Activated T-helper 17 cell treated with anti-CD3 and anti-CD28 coated beads, Interleukin-2, amount 50 U/mL, for 72 hours (primary cell): ENCODE results near the gene DRC3. TPM values are rescaled to one million over a fixed set of nuclear protein-coding genes. Genes with fewer than 3 reads are reported as not detected.
A peak's percentile ranks its signal among the peaks of the same experiment; 100 is the strongest.

Experiments
- ATAC-seq: fragments of 150-1000 bp; cut with Tn5 transposase; replicated peaks from 2 replicates; pipeline ENCODE4 v1.10.0; 2021; ENCODE audit warnings: mild to moderate bottlenecking, moderate library complexity
- H3K27ac Mint-ChIP-seq: one replicate; pipeline ENCODE4 v1.8.0; 2022; ENCODE audit warnings: mixed read lengths
- H3K27me3 Mint-ChIP-seq: one replicate; pipeline ENCODE4 v1.8.0; 2022; ENCODE audit warnings: mixed read lengths
- H3K36me3 Mint-ChIP-seq: one replicate; pipeline ENCODE4 v1.8.0; 2022; ENCODE audit warnings: low read depth, mild to moderate bottlenecking, mixed read lengths
- H3K4me1 Mint-ChIP-seq: one replicate; pipeline ENCODE4 v1.8.0; 2022; ENCODE audit warnings: mixed read lengths
- H3K4me3 Mint-ChIP-seq: one replicate; pipeline ENCODE4 v1.8.0; 2022; ENCODE audit warnings: mild to moderate bottlenecking, mixed read lengths
- H3K9me3 Mint-ChIP-seq: one replicate; pipeline ENCODE4 v1.8.0; 2022; ENCODE audit warnings: mixed read lengths
- total RNA-seq, 2 donors: library from RNA; stranded (reverse); gene quantifications; one replicate each; pipeline ENCODE4 v1.2.3, GENCODE V29; 2022

Gene DRC3
- total RNA-seq, 2 donors from 2014 or later = 0.58 TPM; not detected in 1

- ATAC-seq = peak; percentile 99
- peaks cover 6% of the 10 kb centered on the region for H3K4me1 Mint-ChIP-seq
- no peaks in the 10 kb centered on the region for H3K9me3 Mint-ChIP-seq
- no peaks in the 10 kb centered on the region for H3K27me3 Mint-ChIP-seq
- H3K36me3 Mint-ChIP-seq = peaks cover 56% of the 10 kb centered on the region
- peak overlapping the region; percentile 16 for H3K27ac Mint-ChIP-seq
- H3K4me3 Mint-ChIP-seq = peak overlapping the region; percentile 24
These were observed 52.7 kb downstream of the DRC3 start for GRCh38 chr17:18025241-18025944.

- Mint-ChIP-seq H3K36me3 (peaks cover 49% of the 10 kb centered on the region), H3K9me3 (no peaks in the 10 kb centered on the region), H3K4me3 (peak overlapping the region; percentile 24), H3K27me3 (no peaks in the 10 kb centered on the region), H3K27ac (peak overlapping the region; percentile 16), H3K4me1 (peaks cover 6% of the 10 kb centered on the region)
- ATAC-seq = peak; percentile 34
These were observed 53.5 kb downstream of the DRC3 start for GRCh38 chr17:18025945-18026776.

- Mint-ChIP-seq H3K4me3 (no peak overlapping the region), H3K27ac (no peak overlapping the region), H3K4me1 (peaks cover 11% of the 10 kb centered on the region), H3K27me3 (no peaks in the 10 kb centered on the region), H3K36me3 (peaks cover 45% of the 10 kb centered on the region), H3K9me3 (no peaks in the 10 kb centered on the region)
- ATAC-seq = no peak
These were observed 54.6 kb downstream of the DRC3 start for GRCh38 chr17:18027280-18027679.

- peaks cover 43% of the 10 kb centered on the region for H3K36me3 Mint-ChIP-seq
- no peak overlapping the region for H3K4me3 Mint-ChIP-seq
- ATAC-seq = no peak
- no peaks in the 10 kb centered on the region for H3K27me3 Mint-ChIP-seq
- no peak overlapping the region for H3K27ac Mint-ChIP-seq
- H3K4me1 Mint-ChIP-seq = peaks cover 19% of the 10 kb centered on the region
- no peaks in the 10 kb centered on the region for H3K9me3 Mint-ChIP-seq
These were observed 55.7 kb downstream of the DRC3 start for GRCh38 chr17:18028114-18028951.

GRCh38 chr17:18028952-18029540, 56.4 kb downstream of the DRC3 start:
- H3K4me1 Mint-ChIP-seq = peaks cover 23% of the 10 kb centered on the region
- peaks cover 36% of the 10 kb centered on the region for H3K36me3 Mint-ChIP-seq
- no peaks in the 10 kb centered on the region for H3K27me3 Mint-ChIP-seq
- H3K9me3 Mint-ChIP-seq = no peaks in the 10 kb centered on the region
- H3K4me3 Mint-ChIP-seq = no peak overlapping the region
- no peak for ATAC-seq
- no peak overlapping the region for H3K27ac Mint-ChIP-seq

GRCh38 chr17:18031955-18032354, 59.3 kb downstream of the DRC3 start:
- H3K36me3 Mint-ChIP-seq = peaks cover 10% of the 10 kb centered on the region
- no peaks in the 10 kb centered on the region for H3K9me3 Mint-ChIP-seq
- H3K4me3 Mint-ChIP-seq = no peak overlapping the region
- no peak for ATAC-seq
- peaks cover 17% of the 10 kb centered on the region for H3K4me1 Mint-ChIP-seq
- H3K27me3 Mint-ChIP-seq = no peaks in the 10 kb centered on the region
- H3K27ac Mint-ChIP-seq = no peak overlapping the region

GRCh38 chr17:18033442-18034099, 60.9 kb downstream of the DRC3 start:
- H3K27me3 Mint-ChIP-seq = no peaks in the 10 kb centered on the region
- no peaks in the 10 kb centered on the region for H3K9me3 Mint-ChIP-seq
- peaks cover 29% of the 10 kb centered on the region for H3K4me1 Mint-ChIP-seq
- H3K27ac Mint-ChIP-seq = peak overlapping the region; percentile 75
- ATAC-seq = peak; percentile 77
- H3K36me3 Mint-ChIP-seq = no peaks in the 10 kb centered on the region
- no peak overlapping the region for H3K4me3 Mint-ChIP-seq

- H3K4me1 Mint-ChIP-seq = peaks cover 34% of the 10 kb centered on the region
- peaks cover 6% of the 10 kb centered on the region for H3K36me3 Mint-ChIP-seq
- ATAC-seq = no peak
- no peak overlapping the region for H3K27ac Mint-ChIP-seq
- H3K9me3 Mint-ChIP-seq = no peaks in the 10 kb centered on the region
- H3K4me3 Mint-ChIP-seq = no peak overlapping the region
- H3K27me3 Mint-ChIP-seq = no peaks in the 10 kb centered on the region
These were observed 63.0 kb downstream of the DRC3 start for GRCh38 chr17:18035704-18036103.

GRCh38 chr17:18037486-18037885, 64.8 kb downstream of the DRC3 start:
- no peaks in the 10 kb centered on the region for H3K27me3 Mint-ChIP-seq
- peak overlapping the region; percentile 91 for H3K27ac Mint-ChIP-seq
- ATAC-seq = no peak
- H3K4me3 Mint-ChIP-seq = peak overlapping the region; percentile 87
- peaks cover 6% of the 10 kb centered on the region for H3K36me3 Mint-ChIP-seq
- peaks cover 36% of the 10 kb centered on the region for H3K4me1 Mint-ChIP-seq
- H3K9me3 Mint-ChIP-seq = no peaks in the 10 kb centered on the region

GRCh38 chr17:18038149-18038850, 65.6 kb downstream of the DRC3 start:
- peak; percentile 39 for ATAC-seq
- H3K4me1 Mint-ChIP-seq = peaks cover 30% of the 10 kb centered on the region
- H3K27me3 Mint-ChIP-seq = no peaks in the 10 kb centered on the region
- no peaks in the 10 kb centered on the region for H3K9me3 Mint-ChIP-seq
- peaks cover 6% of the 10 kb centered on the region for H3K36me3 Mint-ChIP-seq
- peak overlapping the region; percentile 87 for H3K4me3 Mint-ChIP-seq
- peak overlapping the region; percentile 91 for H3K27ac Mint-ChIP-seq

- Mint-ChIP-seq H3K9me3 (no peaks in the 10 kb centered on the region), H3K4me1 (peaks cover 26% of the 10 kb centered on the region)
These were observed 66.3 kb downstream of the DRC3 start, which contains the start of the genes ATPAF2 and GID4 for GRCh38 chr17:18038861-18039534. TSS of gene ATPAF2 (minus strand) at chr17:18039168. CDS start at chr17:18039013, 155 bp downstream. TSS of gene GID4 (plus strand) at chr17:18039408. CDS start at chr17:18039465, 57 bp downstream.

GRCh38 chr17:18039535-18040260, 67.0 kb downstream of the DRC3 start:
- ATAC-seq = peak; percentile 26
- Mint-ChIP-seq H3K4me3 (peak overlapping the region; percentile 87), H3K27ac (peak overlapping the region; percentile 91), H3K9me3 (no peaks in the 10 kb centered on the region), H3K4me1 (peaks cover 26% of the 10 kb centered on the region), H3K36me3 (peaks cover 6% of the 10 kb centered on the region), H3K27me3 (no peaks in the 10 kb centered on the region)

More at GRCh38 chr17:18038861-18039534, 66.3 kb downstream of the DRC3 start, which contains the start of the genes ATPAF2 and GID4:
- Mint-ChIP-seq H3K27ac (peak within 1 kb of the TSS; percentile 91), H3K4me3 (peak within 1 kb of the TSS; percentile 87), H3K36me3 (peaks cover 6% of the 10 kb centered on the region), H3K27me3 (no peaks in the 10 kb centered on the region)
- ATAC-seq = peak; percentile 94
